ENCODE data around the gene RNF26. TPM values are rescaled to one million over a fixed set of nuclear protein-coding genes. Genes with fewer than 3 reads are reported as not detected.

RNF26 gene
- total and polyA plus RNA-seq, 2 donors from 2014 or later, result 18.2 to 23.5 TPM

DNA sequence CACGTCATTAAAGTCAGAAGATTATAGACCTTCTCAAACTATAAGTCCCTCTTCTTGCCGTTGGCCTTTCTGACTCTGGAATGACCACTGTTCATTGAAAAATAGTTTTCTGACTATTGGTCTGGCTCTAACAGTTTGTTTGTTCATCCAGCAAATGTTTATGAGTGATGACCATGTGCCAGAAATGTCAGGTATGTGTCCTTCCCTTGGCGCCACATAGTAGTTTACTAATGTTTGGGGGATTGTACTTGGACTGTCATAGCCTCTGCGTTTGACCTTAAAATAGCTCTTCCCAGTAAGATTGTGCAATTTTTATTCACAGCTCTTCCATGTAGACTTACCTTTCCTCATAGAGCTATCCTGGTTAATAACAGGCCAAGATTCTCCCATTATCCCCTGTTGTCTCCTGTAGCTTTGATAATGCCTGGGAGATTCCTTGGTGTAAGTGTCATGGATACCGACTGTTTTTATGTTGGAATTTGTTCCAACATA lies 31.1 kb upstream of the RNF26 start:
- Histone ChIP-seq H3K4me3 (ENCODE audit: low read length in 3 of 3) (no peak overlapping the region), H3K4me1 (ENCODE audit: control insufficient read depth in 2 of 3, insufficient read depth in 2 of 3, low read depth in 1 of 3, low read length in 3 of 3) (no peaks in the 10 kb centered on the region), H3K9ac (ENCODE audit: low read length in 3 of 3) (no peak overlapping the region), H3K27ac (ENCODE audit: low read depth in 2 of 2, low read length in 2 of 2) (no peak overlapping the region), H3K9me3 (ENCODE audit: control insufficient read depth in 2 of 3, insufficient read depth in 1 of 3, low read length in 3 of 3) (no peaks in the 10 kb centered on the region), H3K27me3 (ENCODE audit: control insufficient read depth, insufficient read depth, low read length) (no peaks in the 10 kb centered on the region), H3K36me3 (ENCODE audit: control insufficient read depth in 2 of 3, insufficient read depth in 3 of 3, low read length in 3 of 3) (peaks cover 6 to 27% (median 14%) of the 10 kb centered on the region in 3 donors)
- intact Hi-C loops (cut with DNase I), result no loop called here
- FAIRE-seq (no peak), DNase-seq (no peak)
- TF ChIP-seq, protein P1, sequence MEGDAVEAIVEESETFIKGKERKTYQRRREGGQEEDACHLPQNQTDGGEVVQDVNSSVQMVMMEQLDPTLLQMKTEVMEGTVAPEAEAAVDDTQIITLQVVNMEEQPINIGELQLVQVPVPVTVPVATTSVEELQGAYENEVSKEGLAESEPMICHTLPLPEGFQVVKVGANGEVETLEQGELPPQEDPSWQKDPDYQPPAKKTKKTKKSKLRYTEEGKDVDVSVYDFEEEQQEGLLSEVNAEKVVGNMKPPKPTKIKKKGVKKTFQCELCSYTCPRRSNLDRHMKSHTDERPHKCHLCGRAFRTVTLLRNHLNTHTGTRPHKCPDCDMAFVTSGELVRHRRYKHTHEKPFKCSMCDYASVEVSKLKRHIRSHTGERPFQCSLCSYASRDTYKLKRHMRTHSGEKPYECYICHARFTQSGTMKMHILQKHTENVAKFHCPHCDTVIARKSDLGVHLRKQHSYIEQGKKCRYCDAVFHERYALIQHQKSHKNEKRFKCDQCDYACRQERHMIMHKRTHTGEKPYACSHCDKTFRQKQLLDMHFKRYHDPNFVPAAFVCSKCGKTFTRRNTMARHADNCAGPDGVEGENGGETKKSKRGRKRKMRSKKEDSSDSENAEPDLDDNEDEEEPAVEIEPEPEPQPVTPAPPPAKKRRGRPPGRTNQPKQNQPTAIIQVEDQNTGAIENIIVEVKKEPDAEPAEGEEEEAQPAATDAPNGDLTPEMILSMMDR (IDR thresholded peaks at IDR 0.05; ENCODE audit: borderline replicate concordance, extremely low read depth, insufficient read depth), result no peak

DNA sequence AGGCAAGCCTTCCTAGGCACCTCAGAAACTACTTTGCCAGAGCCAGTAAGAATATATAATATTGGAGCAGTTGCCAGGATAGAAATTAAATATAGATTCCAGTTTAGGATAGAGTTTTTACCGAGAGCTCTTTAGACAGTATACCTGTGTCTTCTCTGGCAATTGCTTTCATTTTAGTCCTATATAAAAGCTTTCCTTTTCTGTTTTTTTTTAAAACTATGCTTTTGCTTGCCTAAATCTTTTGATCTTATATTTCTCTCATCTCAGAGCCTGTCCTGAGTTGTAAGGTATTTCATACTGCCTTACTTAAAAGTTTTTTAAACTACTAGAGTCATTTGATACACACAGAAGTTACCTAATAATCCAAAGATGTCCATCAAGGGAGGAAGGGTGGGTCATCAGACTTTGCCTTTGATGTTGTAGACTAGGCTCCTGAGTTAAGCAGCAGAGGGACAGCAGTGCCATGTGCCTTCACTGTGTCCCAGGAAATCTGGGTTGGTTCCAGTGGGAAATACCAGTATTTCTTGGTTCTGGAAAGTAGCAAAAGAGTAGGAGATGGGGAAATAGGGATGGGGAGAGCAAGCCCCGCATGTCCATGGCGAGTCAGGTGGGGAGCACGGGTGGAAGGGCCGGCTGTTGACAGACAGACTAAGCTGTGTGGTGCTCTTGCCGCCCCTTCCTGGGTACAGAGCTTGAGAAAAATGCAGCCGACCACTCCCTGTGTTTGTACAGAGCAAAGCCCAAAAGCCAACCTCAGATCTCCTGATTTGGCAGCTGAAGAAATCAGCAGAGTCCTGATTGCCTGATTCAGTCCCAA lies 28.6 kb upstream of the RNF26 start:
- FAIRE-seq (no peak), DNase-seq (no peak)
- H3K27me3 ChIP-seq (ENCODE audit: control insufficient read depth, insufficient read depth, low read length), result no peaks in the 10 kb centered on the region
- no peak overlapping the region for H3K27ac ChIP-seq (ENCODE audit: low read depth in 2 of 2, low read length in 2 of 2)
- no peak overlapping the region for H3K9ac ChIP-seq (ENCODE audit: low read length in 3 of 3)
- H3K4me1 ChIP-seq (ENCODE audit: control insufficient read depth in 2 of 3, insufficient read depth in 2 of 3, low read depth in 1 of 3, low read length in 3 of 3), result no peaks in the 10 kb centered on the region
- intact Hi-C loops (cut with DNase I), result no loop called here
- no peaks in the 10 kb centered on the region for H3K9me3 ChIP-seq (ENCODE audit: control insufficient read depth in 2 of 3, insufficient read depth in 1 of 3, low read length in 3 of 3)
- H3K36me3 ChIP-seq (ENCODE audit: control insufficient read depth in 2 of 3, insufficient read depth in 3 of 3, low read length in 3 of 3), result peaks cover 4 to 8% (median 5%) of the 10 kb centered on the region in 3 donors
- TF ChIP-seq, protein P1 (IDR thresholded peaks at IDR 0.05; ENCODE audit: borderline replicate concordance, extremely low read depth, insufficient read depth), result no peak
- H3K4me3 ChIP-seq (ENCODE audit: low read length in 3 of 3), result no peak overlapping the region

DNA sequence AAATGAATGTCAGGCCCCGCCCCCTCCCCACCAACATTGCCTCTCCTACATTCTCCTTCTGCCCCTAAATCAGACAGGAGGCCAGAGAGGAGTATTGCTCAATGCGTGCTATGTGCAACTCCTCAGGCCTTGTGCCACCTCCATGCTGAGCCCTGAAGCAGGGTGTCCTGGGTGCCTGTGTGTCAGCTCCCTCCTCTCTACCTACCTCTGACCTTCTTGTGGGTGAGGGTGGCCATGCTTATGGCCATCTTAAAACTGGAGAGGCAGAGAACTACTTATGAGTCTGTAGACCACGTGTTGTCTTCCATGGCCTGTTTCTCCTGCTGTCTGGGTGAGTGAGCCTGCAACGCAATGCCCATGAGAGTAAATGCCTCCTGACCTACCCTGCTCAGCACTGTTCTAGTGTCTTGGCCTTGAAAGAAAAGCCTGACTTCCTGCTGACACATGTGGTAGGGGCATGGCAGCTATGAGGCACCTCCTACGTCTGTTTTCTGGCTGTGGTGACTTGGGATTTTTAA lies 27.9 kb upstream of the RNF26 start:
- FAIRE-seq (no peak), DNase-seq (no peak)
- no peak overlapping the region for H3K27ac ChIP-seq (ENCODE audit: low read depth in 2 of 2, low read length in 2 of 2)
- H3K4me3 ChIP-seq (ENCODE audit: low read length in 3 of 3), result no peak overlapping the region
- H3K27me3 ChIP-seq (ENCODE audit: control insufficient read depth, insufficient read depth, low read length), result no peaks in the 10 kb centered on the region
- TF ChIP-seq, protein P1 (IDR thresholded peaks at IDR 0.05; ENCODE audit: borderline replicate concordance, extremely low read depth, insufficient read depth), result no peak
- no peak overlapping the region for H3K9ac ChIP-seq (ENCODE audit: low read length in 3 of 3)
- no peaks in the 10 kb centered on the region for H3K9me3 ChIP-seq (ENCODE audit: control insufficient read depth in 2 of 3, insufficient read depth in 1 of 3, low read length in 3 of 3)
- no peaks in the 10 kb centered on the region for H3K4me1 ChIP-seq (ENCODE audit: control insufficient read depth in 2 of 3, insufficient read depth in 2 of 3, low read depth in 1 of 3, low read length in 3 of 3)
- peaks cover 1 to 5% (median 4%) of the 10 kb centered on the region in 3 donors for H3K36me3 ChIP-seq (ENCODE audit: control insufficient read depth in 2 of 3, insufficient read depth in 3 of 3, low read length in 3 of 3)
- intact Hi-C loops (cut with DNase I), result no loop called here
